Coronary artery (tissue), 2 donors: ENCODE results near the gene HELT.

ENCODE experiments used
- DNase-seq: peaks from one replicate; pipeline ENCODE4 v3.0.0-alpha.2; 2017; ENCODE audit warnings: low spot score
- H3K27ac ChIP-seq, 2 donors: fragments of 200-600 bp; sonication (generic); one replicate each; pipeline ENCODE4 v1.5.1; 2016 to 2019
- H3K4me3 ChIP-seq: fragments of 200-600 bp; sonication (generic); 2 replicates; pipeline ENCODE4 v1.5.1; 2016; ENCODE audit warnings: mild to moderate bottlenecking, moderate library complexity
- CTCF ChIP-seq: fragments of 200-600 bp; sonication (generic); IDR thresholded peaks from one replicate; pipeline ENCODE4 v1.5.1; 2019; ENCODE audit warnings: antibody characterized with exemption

HELT gene

GRCh38 chr4:185062606-185063005, 44.3 kb downstream of the HELT start:
- H3K4me3 ChIP-seq = no peak overlapping the region
- no peak for DNase-seq
- TF ChIP-seq CTCF = no peak
- H3K27ac ChIP-seq = no peak overlapping the region

- TF ChIP-seq CTCF = no peak
- Histone ChIP-seq H3K27ac (no peak overlapping the region), H3K4me3 (no peak overlapping the region)
- no peak for DNase-seq
Observed at GRCh38 chr4:185066179-185066578, 47.9 kb downstream of the HELT start.

- Histone ChIP-seq H3K4me3 (no peak overlapping the region), H3K27ac (no peak overlapping the region)
- no peak for DNase-seq
- TF ChIP-seq CTCF = no peak
Observed at GRCh38 chr4:185068837-185069236, 50.5 kb downstream of the HELT start.
